ENCODE results near the gene SYT8.
"Not testable (repeated sequence)": the region's sequence is repeated elsewhere in the genome, so short reads cannot be mapped to it uniquely, and the experiment has no call there.

The SYT8 gene

DNA sequence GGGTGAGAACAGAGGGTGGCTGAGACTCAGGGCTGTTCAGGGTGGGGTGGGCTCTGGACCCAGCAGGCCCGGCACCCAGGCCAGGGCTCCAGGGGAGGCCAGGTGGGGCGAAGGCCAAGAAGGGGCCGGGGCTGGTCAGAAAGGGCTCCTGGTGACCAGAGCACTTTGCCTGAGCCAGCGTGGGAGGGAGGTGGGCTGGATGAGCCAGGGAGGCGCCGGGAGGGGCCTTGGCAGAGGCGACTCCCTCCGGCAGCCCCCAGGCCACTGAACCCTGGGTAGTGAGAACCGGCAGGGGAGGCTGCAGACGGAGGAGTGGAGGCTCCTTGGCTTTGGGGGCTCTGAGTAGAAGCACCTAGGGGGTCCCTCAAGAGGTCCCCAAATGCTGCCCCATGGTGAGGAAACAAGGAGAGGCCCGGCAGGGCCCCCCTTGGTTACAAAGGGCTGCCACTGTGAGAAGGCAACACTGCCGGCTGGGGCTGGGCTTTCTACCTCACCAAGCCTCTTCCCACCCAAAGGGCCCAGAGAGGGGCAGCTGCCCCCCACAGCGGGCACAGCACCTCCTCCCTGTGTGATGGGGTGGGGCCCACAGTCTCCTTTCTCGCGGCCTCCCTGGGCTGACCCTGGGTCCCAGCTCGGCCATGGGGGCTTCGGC, 39.8 kb downstream of the SYT8 start:
- DNase-seq = not testable (repeated sequence)

GRCh38 chr11:1875093-1875850, 40.5 kb downstream of the SYT8 start:
- DNase-seq = no peak

- DNase-seq = not testable (repeated sequence)
Observed at GRCh38 chr11:1875851-1876301, 41.1 kb downstream of the SYT8 start.

- no peak for DNase-seq
Observed at GRCh38 chr11:1876361-1877063, 41.7 kb downstream of the SYT8 start.

DNA sequence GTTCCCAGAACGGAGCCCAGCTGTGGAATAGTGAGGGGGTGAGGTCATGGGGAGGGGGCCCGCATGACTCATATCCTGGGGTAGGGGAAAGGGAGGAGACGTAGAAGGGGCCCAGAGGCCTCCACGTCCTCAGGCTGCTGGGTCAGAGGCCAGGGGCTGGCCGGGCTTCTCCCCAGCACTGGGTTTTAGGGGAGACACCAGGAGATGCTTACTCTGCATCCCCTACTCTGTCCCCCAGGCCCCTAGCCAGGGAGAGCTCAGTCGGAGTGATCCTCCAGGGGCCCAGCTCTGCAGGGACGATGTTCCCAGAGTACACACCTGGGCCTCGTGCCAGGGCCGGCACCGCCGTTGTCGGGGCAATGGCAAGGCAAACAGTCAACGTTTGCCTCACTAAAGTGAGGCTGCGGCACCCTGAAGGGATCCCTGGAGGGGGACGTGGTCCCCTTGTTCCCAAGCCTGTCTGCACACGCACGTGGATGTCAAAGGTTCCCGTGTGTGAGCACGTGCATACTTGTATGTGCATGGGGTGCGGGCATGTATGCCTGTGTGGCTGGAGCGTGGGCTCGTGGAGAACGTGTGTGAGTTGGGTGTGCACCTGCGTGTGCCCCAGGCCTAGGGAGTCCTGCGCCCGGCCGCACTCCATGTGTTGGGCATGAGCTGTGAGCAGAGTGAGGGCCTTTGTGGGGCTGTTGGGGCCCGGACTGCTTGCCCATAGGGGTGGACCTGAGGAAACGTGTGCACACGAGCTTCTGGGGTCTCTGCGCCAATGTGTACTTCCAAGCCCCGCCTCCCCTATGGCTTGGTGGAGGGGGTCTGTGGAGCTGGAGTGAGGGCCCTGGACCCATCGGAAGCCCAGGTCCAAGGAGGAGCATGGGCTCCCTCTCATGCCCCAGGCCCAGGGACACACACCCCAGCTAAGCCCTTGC, 42.7 kb downstream of the SYT8 start:
- no peak for DNase-seq

- DNase-seq = no peak
Observed at GRCh38 chr11:1878137-1879031, 43.6 kb downstream of the SYT8 start.

DNA sequence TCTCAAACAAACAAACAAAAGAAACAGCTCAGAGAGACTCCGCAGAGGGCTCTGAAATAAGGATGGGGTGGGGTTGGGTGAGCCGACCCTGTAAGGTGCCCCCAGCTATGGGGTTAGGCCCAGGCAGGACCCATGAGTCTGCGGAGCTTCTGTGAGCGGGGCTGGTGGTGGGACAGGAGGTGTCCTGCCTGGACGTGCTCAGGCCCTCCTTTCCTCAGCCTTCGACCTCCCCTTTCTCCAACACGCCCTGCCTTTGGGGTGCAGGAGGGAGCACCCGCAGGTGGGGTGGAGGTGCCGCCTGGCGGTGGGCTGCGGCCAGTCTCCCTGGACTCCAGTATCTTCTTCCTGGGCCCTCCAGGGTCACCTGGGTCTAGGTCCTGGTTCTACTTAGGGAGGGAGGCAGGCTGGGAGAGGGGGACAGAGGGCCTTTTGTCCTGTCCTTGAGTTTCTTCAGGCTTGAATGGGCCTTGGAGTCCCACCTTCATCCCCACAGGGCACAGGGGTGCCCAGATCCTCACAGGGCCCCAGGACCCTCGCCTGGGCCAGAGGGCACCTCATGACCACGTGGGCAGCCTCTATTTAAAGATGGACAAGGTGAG, 44.7 kb downstream of the SYT8 start:
- DNase-seq = no peak

GRCh38 chr11:1879941-1880720, 45.3 kb downstream of the SYT8 start:
- DNase-seq = no peak

DNA sequence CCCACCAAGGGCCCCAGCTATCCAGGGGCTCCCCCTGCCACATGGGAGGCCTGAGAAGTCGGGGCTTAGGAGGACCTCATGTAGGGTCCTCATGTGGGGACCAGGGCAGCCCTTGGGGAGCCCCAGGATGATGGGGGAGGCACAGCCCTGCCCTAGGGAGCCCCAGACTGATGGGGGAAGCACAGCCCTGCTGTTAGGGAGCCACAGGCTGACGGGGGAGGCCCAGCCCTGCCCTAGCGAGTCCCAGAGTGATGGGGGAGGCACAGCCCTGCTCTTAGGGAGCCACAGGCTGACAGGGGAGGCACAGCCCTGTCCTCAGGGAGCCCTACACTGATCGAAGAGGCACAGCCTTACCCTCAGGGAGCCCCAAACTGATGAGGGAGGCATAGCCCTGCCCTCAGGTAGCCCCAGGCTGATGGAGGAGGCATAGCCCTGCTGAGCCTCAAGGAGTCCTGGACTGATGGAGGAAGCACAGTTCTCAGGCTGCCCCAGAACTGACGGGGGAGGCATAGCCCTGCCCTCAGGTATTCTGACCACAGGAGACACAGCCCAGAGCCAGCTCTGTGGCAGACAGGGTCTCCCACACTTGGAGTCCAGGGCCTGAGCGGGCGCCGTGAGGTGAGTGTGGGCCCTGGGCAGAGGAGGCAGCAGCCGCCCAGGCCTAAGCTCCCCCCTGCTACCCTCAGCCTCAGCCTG, 46.1 kb downstream of the SYT8 start:
- DNase-seq = no peak

- DNase-seq = no peak
Observed at GRCh38 chr11:1881442-1882264, 46.9 kb downstream of the SYT8 start.

DNA sequence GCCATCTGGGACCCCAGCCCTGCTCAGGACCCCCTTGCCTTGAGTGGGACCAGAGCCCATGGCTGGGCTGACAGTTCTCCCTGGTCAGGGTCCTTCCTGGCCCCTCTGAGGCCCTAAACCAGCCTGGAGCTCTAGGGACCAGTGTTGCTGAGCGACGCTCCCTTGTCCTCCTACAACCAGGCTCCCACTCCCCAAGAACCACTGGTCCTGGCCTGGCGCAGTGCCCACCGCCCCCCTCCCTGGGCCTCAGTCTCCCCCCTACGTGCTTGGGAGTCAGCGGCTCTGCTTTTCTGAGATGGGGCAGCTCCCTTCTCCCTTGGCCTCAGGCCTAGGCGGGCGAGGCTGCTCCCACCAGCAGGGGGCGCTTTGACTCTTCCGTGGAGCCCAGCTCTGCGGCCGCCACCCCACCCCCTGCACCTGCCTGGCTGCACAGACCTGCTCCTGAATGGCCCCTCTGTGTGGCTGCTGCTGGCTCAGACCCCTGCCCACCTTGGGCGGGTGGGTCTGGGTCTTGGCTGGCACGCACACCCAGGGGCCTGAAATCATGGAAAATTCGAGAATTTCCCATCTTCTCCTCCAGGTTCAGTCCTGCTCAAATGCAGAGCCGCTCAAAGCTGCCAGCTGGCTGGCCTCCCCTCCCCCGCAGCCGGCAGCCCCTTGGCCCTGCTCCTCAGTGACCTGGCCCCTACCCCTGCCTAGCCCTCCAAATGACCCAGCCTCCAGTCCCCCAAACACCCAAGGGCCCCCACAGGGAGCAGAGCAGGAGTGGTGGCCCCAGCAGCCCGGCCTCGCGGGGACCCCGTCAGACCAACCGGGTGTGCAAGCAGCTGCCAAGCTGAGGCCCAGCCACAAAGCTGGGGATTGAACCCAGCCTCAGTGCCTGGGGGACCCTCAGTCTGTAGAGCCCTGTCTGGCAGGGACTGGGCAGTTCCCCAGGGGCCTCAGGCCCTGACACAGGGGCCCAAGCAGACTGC, 47.8 kb downstream of the SYT8 start:
- peak; percentile 81 for DNase-seq

- no peak for DNase-seq
Observed at GRCh38 chr11:1883346-1884302, 48.8 kb downstream of the SYT8 start.

GRCh38 chr11:1884303-1884700, 49.5 kb downstream of the SYT8 start:
- DNase-seq = no peak

DNA sequence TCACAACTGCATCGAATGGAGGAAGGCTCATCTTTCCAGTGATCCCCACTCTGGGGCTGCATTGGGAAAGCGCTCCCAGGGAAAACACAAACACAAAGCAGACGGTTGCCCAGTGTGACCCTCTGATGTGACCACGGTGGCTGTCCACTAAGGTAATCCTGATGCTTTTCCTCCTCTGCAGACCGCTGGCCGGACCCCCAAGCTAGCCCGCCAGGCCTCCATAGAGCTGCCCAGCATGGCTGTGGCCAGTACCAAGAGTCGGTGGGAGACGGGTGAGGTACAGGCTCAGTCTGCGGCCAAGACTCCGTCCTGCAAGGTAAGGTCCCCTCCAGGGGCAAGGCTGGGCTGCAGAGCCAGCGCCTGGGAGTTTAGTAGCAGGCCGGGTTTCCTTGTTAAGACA, 51.8 kb downstream of the SYT8 start:
- DNase-seq = not testable (repeated sequence)

All from CD4-positive, alpha-beta T cell treated with Interleukin-10 for 1 hour (primary cell).